ENCODE results near the gene PHACTR4. TPM values are rescaled to one million over a fixed set of nuclear protein-coding genes. Genes with fewer than 3 reads are reported as not detected.
"Not testable (repeated sequence)": the region's sequence is repeated elsewhere in the genome, so short reads cannot be mapped to it uniquely, and the experiment has no call there.

PHACTR4 gene
- total RNA-seq, 6 donors from 2014 or later: 28.8 to 38.7 (median 33.9) TPM

GRCh38 chr1:28540651-28541050 lies 171.1 kb downstream of the PHACTR4 start:
- Histone ChIP-seq H3K36me3 (peaks cover 4 to 21% (median 10%) of the 10 kb centered on the region in 4 donors), H3K4me3 (no peak overlapping the region), H3K4me1 (peaks cover 0 to 8% (median 3%) of the 10 kb centered on the region in 4 donors), H3K27ac (no peak overlapping the region), H3K27me3 (no peaks in the 10 kb centered on the region), H3K9me3 (no peaks in the 10 kb centered on the region)
- TF ChIP-seq EP300 (IDR thresholded peaks at IDR 0.05) (no peak), POLR2A (IDR thresholded peaks at IDR 0.05) (no peak), POLR2AphosphoS5 (IDR thresholded peaks at IDR 0.05) (no peak)
- TF ChIP-seq, protein P1, sequence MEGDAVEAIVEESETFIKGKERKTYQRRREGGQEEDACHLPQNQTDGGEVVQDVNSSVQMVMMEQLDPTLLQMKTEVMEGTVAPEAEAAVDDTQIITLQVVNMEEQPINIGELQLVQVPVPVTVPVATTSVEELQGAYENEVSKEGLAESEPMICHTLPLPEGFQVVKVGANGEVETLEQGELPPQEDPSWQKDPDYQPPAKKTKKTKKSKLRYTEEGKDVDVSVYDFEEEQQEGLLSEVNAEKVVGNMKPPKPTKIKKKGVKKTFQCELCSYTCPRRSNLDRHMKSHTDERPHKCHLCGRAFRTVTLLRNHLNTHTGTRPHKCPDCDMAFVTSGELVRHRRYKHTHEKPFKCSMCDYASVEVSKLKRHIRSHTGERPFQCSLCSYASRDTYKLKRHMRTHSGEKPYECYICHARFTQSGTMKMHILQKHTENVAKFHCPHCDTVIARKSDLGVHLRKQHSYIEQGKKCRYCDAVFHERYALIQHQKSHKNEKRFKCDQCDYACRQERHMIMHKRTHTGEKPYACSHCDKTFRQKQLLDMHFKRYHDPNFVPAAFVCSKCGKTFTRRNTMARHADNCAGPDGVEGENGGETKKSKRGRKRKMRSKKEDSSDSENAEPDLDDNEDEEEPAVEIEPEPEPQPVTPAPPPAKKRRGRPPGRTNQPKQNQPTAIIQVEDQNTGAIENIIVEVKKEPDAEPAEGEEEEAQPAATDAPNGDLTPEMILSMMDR (IDR thresholded peaks at IDR 0.05): no peak
- WGBS, 2 donors: 84 to 88% methylated on average over 6 to 7 of the region's 7 CpGs
- no peak for DNase-seq
- no peak for ATAC-seq (ENCODE audit: low FRiP score in 2 of 2)

GRCh38 chr1:28541414-28542015 lies 172.0 kb downstream of the PHACTR4 start:
- 81 to 83% methylated on average over 8 of the region's 8 CpGs for WGBS, 2 donors
- ATAC-seq (ENCODE audit: low FRiP score in 2 of 2): peak; percentile 24 to 74
- DNase-seq: peak in 1 of 2 donors; percentile 61
- H3K27me3 ChIP-seq, H3K4me1 ChIP-seq, H3K4me3 ChIP-seq, H3K9me3 ChIP-seq, H3K27ac ChIP-seq: not testable (repeated sequence)
- H3K36me3 ChIP-seq: peaks cover 0 to 13% (median 2%) of the 10 kb centered on the region in 4 donors
- TF ChIP-seq EP300 (IDR thresholded peaks at IDR 0.05): peak in 1 of 4 donors; percentile 72

DNA sequence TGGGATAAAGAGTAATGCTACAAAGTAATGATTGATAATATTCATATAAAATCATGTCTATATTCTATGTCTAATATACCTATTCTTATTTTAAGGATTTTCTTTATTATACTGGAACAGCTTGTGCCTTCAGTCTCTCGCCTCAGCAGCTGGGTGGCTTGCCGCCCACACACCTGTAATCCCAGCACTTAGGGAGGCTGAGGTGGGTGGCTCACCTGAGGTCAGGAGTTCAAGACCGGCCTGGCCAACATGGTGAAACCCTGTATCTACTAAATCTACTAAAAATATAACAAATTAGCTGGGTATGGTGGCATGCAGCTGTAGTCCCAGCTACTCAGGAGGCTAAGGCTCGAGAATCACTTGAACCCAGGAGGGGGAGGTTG lies 175.7 kb downstream of the PHACTR4 start:
- TF ChIP-seq EP300 (IDR thresholded peaks at IDR 0.05) (no peak), POLR2AphosphoS5 (IDR thresholded peaks at IDR 0.05) (no peak), POLR2A (IDR thresholded peaks at IDR 0.05) (no peak)
- TF ChIP-seq, protein P1 (IDR thresholded peaks at IDR 0.05): no peak
- H3K27ac ChIP-seq: no peak overlapping the region
- DNase-seq (no peak), ATAC-seq (ENCODE audit: low FRiP score in 2 of 2) (no peak)
- H3K36me3 ChIP-seq: no peaks in the 10 kb centered on the region
- no peak overlapping the region for H3K4me3 ChIP-seq
- H3K9me3 ChIP-seq: no peaks in the 10 kb centered on the region
- H3K27me3 ChIP-seq: no peaks in the 10 kb centered on the region
- peaks cover 0 to 8% (median 3%) of the 10 kb centered on the region in 4 donors for H3K4me1 ChIP-seq
- 94% methylated on average over 4 of the region's 4 CpGs for WGBS, 2 donors

GRCh38 chr1:28548318-28548717 lies 178.8 kb downstream of the PHACTR4 start:
- no peaks in the 10 kb centered on the region for H3K9me3 ChIP-seq
- H3K36me3 ChIP-seq: no peaks in the 10 kb centered on the region
- 75 to 85% methylated on average over 3 of the region's 3 CpGs for WGBS, 2 donors
- no peak for ATAC-seq (ENCODE audit: low FRiP score in 2 of 2)
- no peak overlapping the region for H3K4me3 ChIP-seq
- no peak overlapping the region for H3K27ac ChIP-seq
- peaks cover 0 to 3% (median 0%) of the 10 kb centered on the region in 4 donors for H3K4me1 ChIP-seq
- H3K27me3 ChIP-seq: no peaks in the 10 kb centered on the region
- no peak for TF ChIP-seq POLR2AphosphoS5 (IDR thresholded peaks at IDR 0.05)
- TF ChIP-seq, protein P1 (IDR thresholded peaks at IDR 0.05): no peak
- TF ChIP-seq EP300 (IDR thresholded peaks at IDR 0.05): no peak
- TF ChIP-seq POLR2A (IDR thresholded peaks at IDR 0.05): no peak
- no peak for DNase-seq

Small RNA genes within 50 kb of the gene (small RNA-seq; reads per million reads assigned to genes)
- gene RF00019: 0 reads per million in 4 donors
- 0 reads per million in 4 donors for gene RNU6ATAC27P
- 0 reads per million in 4 donors for gene SNORA73A
- gene SNORA73B: 12.1 to 94.8 (median 35.2) reads per million in 4 donors

Other genes with a start within 250 kb of the PHACTR4 start
- gene PTAFR, start 193.1 kb upstream of the PHACTR4 start, total RNA-seq: 10 to 100 TPM; 10.5 to 42.3 (median 22.0) TPM
- gene DNAJC8, start 136.7 kb upstream of the PHACTR4 start, total RNA-seq: 100 to 1,000 TPM in 2 of 6 donors, 10 to 100 TPM in 4; 50.0 to 107 (median 73.5) TPM
- 100 to 1,000 TPM in 5 of 6 donors, 10 to 100 TPM in 1; 86.1 to 320 (median 186) TPM for gene ATP5IF1, start 133.6 kb upstream of the PHACTR4 start, total RNA-seq
- 10 to 100 TPM in 5 of 6 donors, 1 to 10 TPM in 1; 9.6 to 18.1 (median 14.5) TPM for gene SESN2, start 110.2 kb upstream of the PHACTR4 start, total RNA-seq
- 10 to 100 TPM; 11.3 to 30.4 (median 14.6) TPM for gene MED18, start 40.7 kb upstream of the PHACTR4 start, total RNA-seq
- 10 to 100 TPM; 17.6 to 32.7 (median 20.1) TPM for gene RCC1, start 136.3 kb downstream of the PHACTR4 start, total RNA-seq
- gene TRNAU1AP, start 183.3 kb downstream of the PHACTR4 start, total RNA-seq: 10 to 100 TPM; 19.6 to 35.6 (median 25.3) TPM
- 10 to 100 TPM in 3 of 6 donors, 1 to 10 TPM in 3; 3.9 to 13.7 (median 9.8) TPM for gene RAB42, start 222.5 kb downstream of the PHACTR4 start, total RNA-seq